HepG2 (cell line): ENCODE results near the gene ABHD1. TPM values are rescaled to one million over a fixed set of nuclear protein-coding genes. Genes with fewer than 3 reads are reported as not detected.

ENCODE experiments used
- BRF2 ChIP-seq: sonication (generic); formaldehyde crosslinking; IDR thresholded peaks from 2 replicates; pipeline ENCODE4 v1.8.1; 2022; ENCODE audit warnings: mild to moderate bottlenecking, missing genetic modification reagents
- E2F1 ChIP-seq: sonication (generic); formaldehyde crosslinking; IDR thresholded peaks from 2 replicates; pipeline ENCODE4 v1.5.0; 2020; ENCODE audit warnings: missing genetic modification reagents
- HNF4A ChIP-seq: sonication (generic); formaldehyde crosslinking; IDR thresholded peaks from 2 replicates; pipeline ENCODE4 v1.4.0; 2020; ENCODE audit warnings: missing genetic modification reagents
- IRX3 ChIP-seq: sonication (generic); formaldehyde crosslinking; IDR thresholded peaks from 2 replicates; pipeline ENCODE4 v1.8.1; 2023; ENCODE audit warnings: mild to moderate bottlenecking, low read depth, missing genetic modification reagents, borderline replicate concordance
- KDM2A ChIP-seq: sonication (generic); formaldehyde crosslinking; IDR thresholded peaks from 2 replicates; pipeline ENCODE4 v1.4.0; 2020; ENCODE audit warnings: low read depth, missing genetic modification reagents, borderline replicate concordance
- KDM5B ChIP-seq: sonication (generic); formaldehyde crosslinking; IDR thresholded peaks from 2 replicates; pipeline ENCODE4 v1.4.0; 2020; ENCODE audit warnings: missing genetic modification reagents, mild to moderate bottlenecking, borderline replicate concordance
- KLF11 ChIP-seq: IDR thresholded peaks from 2 replicates; pipeline ENCODE4 v1.6.1; 2016; ENCODE audit warnings: missing compliant biosample characterization
- KLF16 ChIP-seq, 2 experiments: sonication (generic) in 1 of 2; formaldehyde crosslinking in 1 of 2; IDR thresholded peaks; 2 replicates each; pipeline versions ENCODE4 v1.6.1 to v1.8.0; 2016 to 2023; ENCODE audit warnings: missing genetic modification reagents in 2 of 2, missing compliant biosample characterization in 1 of 2
- MAX ChIP-seq: IDR thresholded peaks from 2 replicates; pipeline ENCODE4 v1.6.1; 2012; ENCODE audit warnings: inconsistent platforms
- MAZ ChIP-seq, 2 experiments: sonication (generic) in 1 of 2; formaldehyde crosslinking in 1 of 2; IDR thresholded peaks; 2 replicates each; pipeline versions ENCODE4 v1.5.0 to v1.6.1; 2012 to 2020; ENCODE audit warnings: low read depth in 2 of 2, mild to moderate bottlenecking in 2 of 2, borderline replicate concordance in 1 of 2, improper control_type of control experiment in 1 of 2, low read length in 1 of 2, missing genetic modification reagents in 1 of 2, moderate library complexity in 1 of 2
- MYNN ChIP-seq: sonication (generic); formaldehyde crosslinking; IDR thresholded peaks from 2 replicates; pipeline ENCODE4 v1.4.0; 2020; ENCODE audit warnings: mild to moderate bottlenecking, low read depth, missing genetic modification reagents
- MZF1 ChIP-seq: sonication (generic); formaldehyde crosslinking; IDR thresholded peaks from 2 replicates; pipeline ENCODE4 v1.8.1; 2023; ENCODE audit warnings: mild to moderate bottlenecking, missing genetic modification reagents, borderline replicate concordance
- NFKBIZ ChIP-seq: IDR thresholded peaks from 2 replicates; pipeline ENCODE4 v1.6.1; 2018; ENCODE audit warnings: missing genetic modification reagents, missing compliant biosample characterization
- POLR2AphosphoS5 ChIP-seq: IDR thresholded peaks from 2 replicates; pipeline ENCODE4 v1.6.1; 2012; ENCODE audit warnings: low read depth, low read length
- SP2 ChIP-seq: sonication (generic); formaldehyde crosslinking; IDR thresholded peaks from 2 replicates; pipeline ENCODE4 v1.5.1; 2020; ENCODE audit warnings: mild to moderate bottlenecking, missing genetic modification reagents
- TAF15 ChIP-seq: fragments of 200-400 bp; formaldehyde crosslinking; IDR thresholded peaks from one replicate; pipeline ENCODE4 v1.6.1; 2018; ENCODE audit warnings: mild to moderate bottlenecking, low read depth, low read length; ENCODE audit not compliant: poor library complexity, severe bottlenecking
- TP53 ChIP-seq: sonication (generic); formaldehyde crosslinking; conservative IDR thresholded peaks from 2 replicates; pipeline ENCODE4 v1.4.0; 2020; ENCODE audit warnings: missing genetic modification reagents
- ZBTB1 ChIP-seq: sonication (generic); formaldehyde crosslinking; IDR thresholded peaks from 2 replicates; pipeline ENCODE4 v1.4.0; 2020; ENCODE audit warnings: missing genetic modification reagents, borderline replicate concordance
- ZFP82 ChIP-seq: sonication (generic); formaldehyde crosslinking; IDR thresholded peaks from 2 replicates; pipeline ENCODE4 v1.5.1; 2020; ENCODE audit warnings: mild to moderate bottlenecking, missing genetic modification reagents, borderline replicate concordance
- ZNF136 ChIP-seq: sonication (generic); formaldehyde crosslinking; IDR thresholded peaks from 2 replicates; pipeline ENCODE4 v1.8.1; 2022; ENCODE audit warnings: low read depth, mild to moderate bottlenecking, moderate library complexity, missing genetic modification reagents
- ZNF24 ChIP-seq: fragments of 450-650 bp; IDR thresholded peaks from 2 replicates; pipeline ENCODE4 v1.6.1; 2017; ENCODE audit warnings: antibody characterized with exemption, mild to moderate bottlenecking
- ZNF329 ChIP-seq: sonication (generic); formaldehyde crosslinking; IDR thresholded peaks from 2 replicates; pipeline ENCODE4 v1.9.0; 2021; ENCODE audit warnings: low read depth, mild to moderate bottlenecking, missing genetic modification reagents
- ZNF562 ChIP-seq: sonication (generic); formaldehyde crosslinking; IDR thresholded peaks from 2 replicates; pipeline ENCODE4 v1.8.0; 2022; ENCODE audit warnings: missing genetic modification reagents, borderline replicate concordance
- ZNF619 ChIP-seq: sonication (generic); formaldehyde crosslinking; IDR thresholded peaks from 2 replicates; pipeline ENCODE4 v1.4.0; 2020; ENCODE audit warnings: mild to moderate bottlenecking, missing genetic modification reagents
- ZNF773 ChIP-seq: sonication (generic); formaldehyde crosslinking; IDR thresholded peaks from 2 replicates; pipeline ENCODE4 v1.4.0; 2020; ENCODE audit warnings: missing genetic modification reagents, borderline replicate concordance
- ZNF775 ChIP-seq: sonication (generic); formaldehyde crosslinking; IDR thresholded peaks from 2 replicates; pipeline ENCODE4 v1.4.0; 2020; ENCODE audit warnings: missing genetic modification reagents, mild to moderate bottlenecking, moderate library complexity, borderline replicate concordance
- polyA plus RNA-seq, 8 experiments: library from polyadenylated mRNA; depleted of rRNA in 3 of 8; stranded (reverse) in 7 of 8; unstranded in 1 of 8; fragments of >200 nt; fragmentation: Illumina TruSeq in 4 of 8; extraction: Trizol in 4 of 8; gene quantifications; 2 replicates each; pipeline versions ENCODE4 v1.2.1 to v1.2.3, GENCODE V29; 2011 to 2016; ENCODE audit warnings: low read depth in 4 of 8, missing spikeins in 1 of 8, mixed read lengths in 1 of 8; ENCODE audit not compliant: insufficient read depth in 1 of 8
- total RNA-seq, 5 experiments: library from RNA; depleted of rRNA; stranded (reverse); fragments of >200 nt; fragmentation: Illumina TruSeq; extraction: Trizol; gene quantifications; 2 replicates each; pipeline ENCODE4 v1.2.3, GENCODE V29; 2016; ENCODE audit warnings: low read depth in 1 of 5
- TF ChIP-seq, protein P1 (sequence below): sonication (generic); formaldehyde crosslinking; IDR thresholded peaks from 2 replicates; pipeline ENCODE4 v1.9.0; 2021; ENCODE audit warnings: missing genetic modification reagents, borderline replicate concordance

Gene ABHD1
- total and polyA plus RNA-seq, 2 of the 13 experiments (the other 11 are each of a cell fraction or from before 2014, with no cell fraction given): 0.04 to 0.81 TPM

- no peak; the same call in 1 of the 2 replicates for TF ChIP-seq KDM5B (CRISPR knock-in tag)
- TF ChIP-seq ZNF773 (CRISPR knock-in tag): no peak
- peak; percentile 86; the same call in 1 of the 2 replicates for TF ChIP-seq E2F1
- TF ChIP-seq ZNF329 (CRISPR knock-in tag): peak; percentile 50
- no peak for TF ChIP-seq ZNF619 (CRISPR knock-in tag)
- TF ChIP-seq ZNF24: no peak
- TF ChIP-seq, protein P1, sequence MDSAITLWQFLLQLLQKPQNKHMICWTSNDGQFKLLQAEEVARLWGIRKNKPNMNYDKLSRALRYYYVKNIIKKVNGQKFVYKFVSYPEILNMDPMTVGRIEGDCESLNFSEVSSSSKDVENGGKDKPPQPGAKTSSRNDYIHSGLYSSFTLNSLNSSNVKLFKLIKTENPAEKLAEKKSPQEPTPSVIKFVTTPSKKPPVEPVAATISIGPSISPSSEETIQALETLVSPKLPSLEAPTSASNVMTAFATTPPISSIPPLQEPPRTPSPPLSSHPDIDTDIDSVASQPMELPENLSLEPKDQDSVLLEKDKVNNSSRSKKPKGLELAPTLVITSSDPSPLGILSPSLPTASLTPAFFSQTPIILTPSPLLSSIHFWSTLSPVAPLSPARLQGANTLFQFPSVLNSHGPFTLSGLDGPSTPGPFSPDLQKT (CRISPR knock-in tag): no peak
- TF ChIP-seq MAZ (IDR thresholded peaks at IDR 0.05; ENCODE audit: borderline replicate concordance, low read depth, low read length): no peak; the same call in 1 of the 2 replicates
- TF ChIP-seq MAZ (CRISPR knock-in tag; IDR thresholded peaks at IDR 0.05; ENCODE audit: low read depth): 0 out of 2 replicates have a peak, but pooled peaks have one; percentile 52
- no peak; the same call in 1 of the 2 replicates for TF ChIP-seq BRF2
- TF ChIP-seq KLF11: peak; percentile 43; the same call in 1 of the 2 replicates
- TF ChIP-seq TP53 (CRISPR knock-in tag): no peak
- TF ChIP-seq MZF1: no peak
- peak; percentile 98 for TF ChIP-seq MAX
- peak; percentile 74 for TF ChIP-seq SP2 (CRISPR knock-in tag)
- TF ChIP-seq KDM2A: peak; percentile 96
- peak; percentile 61 for TF ChIP-seq POLR2AphosphoS5
- 0 out of 2 replicates have a peak, but pooled peaks have one; percentile 10 for TF ChIP-seq IRX3
- 0 out of 2 replicates have a peak, but pooled peaks have one; percentile 8 for TF ChIP-seq HNF4A (CRISPR knock-in tag)
- peak; percentile 47; the same call in 1 of the 2 replicates for TF ChIP-seq NFKBIZ
- no peak for TF ChIP-seq ZFP82 (CRISPR knock-in tag)
- no peak for TF ChIP-seq ZNF562
- peak; percentile 78; the same call in 1 of the 2 replicates for TF ChIP-seq MYNN (CRISPR knock-in tag)
- peak in 1 of 2 experiments; percentile 96; a peak in 2 of 4 replicates for TF ChIP-seq KLF16 (CRISPR knock-in tag; IDR thresholded peaks at IDR 0.05)
- no peak for TF ChIP-seq ZNF136 (CRISPR knock-in tag)
- peak; percentile 36 for TF ChIP-seq TAF15
- 0 out of 2 replicates have a peak, but pooled peaks have one; percentile 27 for TF ChIP-seq ZNF775 (CRISPR knock-in tag)
- no peak for TF ChIP-seq ZBTB1
Observed at GRCh38 chr2:27086090-27086723, 37.4 kb upstream of the ABHD1 start (continued).
